Glutamatergic neuron (in vitro differentiated cells): ENCODE measurements around the gene SCN1B. TPM values are rescaled to one million over a fixed set of nuclear protein-coding genes. Genes with fewer than 3 reads are reported as not detected.
A peak's percentile ranks its signal among the peaks of the same experiment; 100 is the strongest.

Experiments
- DNase-seq: peaks from one replicate; pipeline ENCODE4 v3.0.0; 2022
- H3K27ac Mint-ChIP-seq: one replicate; pipeline ENCODE4 v1.8.0; 2020; ENCODE audit warnings: mild to moderate bottlenecking, mixed read lengths, inconsistent platforms; ENCODE audit not compliant: unreplicated experiment
- H3K27me3 Mint-ChIP-seq: one replicate; pipeline ENCODE4 v1.8.0; 2020; ENCODE audit warnings: mild to moderate bottlenecking, moderate library complexity, mixed read lengths, inconsistent platforms; ENCODE audit not compliant: unreplicated experiment
- H3K36me3 Mint-ChIP-seq: one replicate; pipeline ENCODE4 v1.8.0; 2020; ENCODE audit warnings: mild to moderate bottlenecking, mixed read lengths, inconsistent platforms; ENCODE audit not compliant: unreplicated experiment
- H3K4me1 Mint-ChIP-seq: one replicate; pipeline ENCODE4 v1.8.0; 2020; ENCODE audit warnings: mild to moderate bottlenecking, low read depth, mixed read lengths, inconsistent platforms; ENCODE audit not compliant: unreplicated experiment
- H3K4me3 Mint-ChIP-seq: one replicate; pipeline ENCODE4 v1.8.0; 2020; ENCODE audit warnings: mild to moderate bottlenecking, mixed read lengths, inconsistent platforms; ENCODE audit not compliant: unreplicated experiment
- H3K9me3 Mint-ChIP-seq: one replicate; pipeline ENCODE4 v1.8.0; 2020; ENCODE audit warnings: mild to moderate bottlenecking, moderate library complexity, mixed read lengths, inconsistent platforms; ENCODE audit not compliant: unreplicated experiment
- long read RNA-seq: library from polyadenylated mRNA; unstranded; transcript quantifications from one replicate; pipeline ENCODE4 v2.0.0, GENCODE V29; 2020; ENCODE audit not compliant: unreplicated experiment
- total RNA-seq: library from RNA; stranded (reverse); fragmentation: NEBNext Ultra II Directional; extraction: Animal tissue kit (Norgen Biotek cat#: 25700); gene quantifications from one replicate; pipeline ENCODE4 v1.2.1, GENCODE V29; 2021; ENCODE audit not compliant: unreplicated experiment
- TF ChIP-seq, protein P1 (sequence below): fragments of 200-600 bp; sonication (generic); IDR thresholded peaks from one replicate; pipeline ENCODE4 v1.5.0; 2021; ENCODE audit not compliant: partially characterized antibody, unreplicated experiment

SCN1B gene
- total RNA-seq: 12.0 TPM
- long read RNA-seq, partial matches to known transcripts: 0 of 1 reads
- long read RNA-seq, other reads (novel, unspliced or antisense): 0 of 1 reads

DNA sequence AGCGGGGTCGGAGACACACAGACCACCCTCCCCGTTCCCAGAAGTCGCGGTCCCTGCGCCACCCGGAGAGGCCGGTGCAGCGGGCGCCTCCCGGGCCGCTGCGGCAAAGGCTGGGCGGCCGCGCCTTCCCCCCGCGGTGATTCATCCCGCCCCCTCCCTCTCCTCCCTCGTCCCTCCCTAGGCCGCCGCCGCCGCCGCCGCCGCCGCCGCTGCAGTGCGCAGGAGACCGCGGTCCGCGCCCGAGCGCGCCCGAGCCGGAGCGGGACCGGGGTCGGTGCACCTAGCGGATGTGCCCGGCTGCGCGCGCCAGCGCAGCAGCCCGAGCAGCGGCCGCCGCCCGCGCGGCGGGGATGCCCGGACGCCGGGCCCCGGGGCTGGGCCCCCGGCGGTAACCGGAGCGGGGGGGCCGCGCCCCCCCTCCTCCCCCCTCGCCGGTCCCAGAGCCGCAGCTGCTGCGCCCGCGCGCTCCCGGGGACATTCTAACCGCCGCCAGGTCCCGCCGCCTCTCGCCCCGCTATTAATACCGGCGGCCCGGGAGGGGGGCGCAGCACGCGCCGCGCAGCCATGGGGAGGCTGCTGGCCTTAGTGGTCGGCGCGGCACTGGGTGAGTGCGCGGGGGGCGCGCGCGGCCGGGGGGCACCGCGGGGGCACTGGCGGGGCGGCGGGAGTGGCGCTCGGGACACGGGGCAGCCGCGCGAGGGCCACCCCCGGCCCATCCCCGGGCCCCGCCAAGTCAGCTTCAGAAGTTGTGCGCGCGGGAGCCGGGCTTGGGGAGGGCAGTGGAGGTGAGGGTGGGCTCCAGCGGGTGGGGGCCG, at the start of gene SCN1B:
TSS of gene SCN1B (plus strand) at position 214 of the 815 bp plus-strand sequence. CDS start at position 565, 351 bp downstream.
- Mint-ChIP-seq H3K36me3 (peaks cover 5% of the 10 kb centered on the region), H3K9me3 (peaks cover 14% of the 10 kb centered on the region), H3K27me3 (peaks cover 15% of the 10 kb centered on the region), H3K27ac (peak within 1 kb of the TSS; percentile 76), H3K4me3 (peak within 1 kb of the TSS; percentile 95), H3K4me1 (peaks cover 26% of the 10 kb centered on the region)
- peak; percentile 82 for DNase-seq
- TF ChIP-seq, protein P1, sequence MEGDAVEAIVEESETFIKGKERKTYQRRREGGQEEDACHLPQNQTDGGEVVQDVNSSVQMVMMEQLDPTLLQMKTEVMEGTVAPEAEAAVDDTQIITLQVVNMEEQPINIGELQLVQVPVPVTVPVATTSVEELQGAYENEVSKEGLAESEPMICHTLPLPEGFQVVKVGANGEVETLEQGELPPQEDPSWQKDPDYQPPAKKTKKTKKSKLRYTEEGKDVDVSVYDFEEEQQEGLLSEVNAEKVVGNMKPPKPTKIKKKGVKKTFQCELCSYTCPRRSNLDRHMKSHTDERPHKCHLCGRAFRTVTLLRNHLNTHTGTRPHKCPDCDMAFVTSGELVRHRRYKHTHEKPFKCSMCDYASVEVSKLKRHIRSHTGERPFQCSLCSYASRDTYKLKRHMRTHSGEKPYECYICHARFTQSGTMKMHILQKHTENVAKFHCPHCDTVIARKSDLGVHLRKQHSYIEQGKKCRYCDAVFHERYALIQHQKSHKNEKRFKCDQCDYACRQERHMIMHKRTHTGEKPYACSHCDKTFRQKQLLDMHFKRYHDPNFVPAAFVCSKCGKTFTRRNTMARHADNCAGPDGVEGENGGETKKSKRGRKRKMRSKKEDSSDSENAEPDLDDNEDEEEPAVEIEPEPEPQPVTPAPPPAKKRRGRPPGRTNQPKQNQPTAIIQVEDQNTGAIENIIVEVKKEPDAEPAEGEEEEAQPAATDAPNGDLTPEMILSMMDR: no peak

DNA sequence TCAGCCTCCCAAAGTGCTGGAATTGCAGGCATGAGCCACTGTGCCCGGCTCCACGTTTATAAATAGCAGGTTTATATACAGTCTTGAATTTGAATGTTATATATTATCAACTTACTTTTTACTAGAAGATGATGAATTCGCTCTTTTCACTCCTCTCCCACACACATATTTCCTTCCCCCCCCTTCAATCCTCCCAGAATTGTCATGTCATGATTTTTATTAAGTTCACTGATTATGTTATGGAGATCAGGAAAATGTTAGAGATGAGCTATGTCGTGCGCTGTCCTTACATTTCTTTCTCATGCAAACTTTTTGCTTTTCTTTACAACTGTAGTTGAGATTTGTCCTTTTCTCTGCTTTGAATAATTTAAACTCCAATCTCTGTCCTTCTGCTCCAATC, 48.0 kb upstream of the SCN1B start:
- DNase-seq: no peak
- H3K4me3 Mint-ChIP-seq: no peak overlapping the region
- H3K27ac Mint-ChIP-seq: no peak overlapping the region
- no peaks in the 10 kb centered on the region for H3K4me1 Mint-ChIP-seq
- no peaks in the 10 kb centered on the region for H3K36me3 Mint-ChIP-seq
- H3K27me3 Mint-ChIP-seq: no peaks in the 10 kb centered on the region
- H3K9me3 Mint-ChIP-seq: peaks cover 2% of the 10 kb centered on the region
- TF ChIP-seq, protein P1: no peak

DNA sequence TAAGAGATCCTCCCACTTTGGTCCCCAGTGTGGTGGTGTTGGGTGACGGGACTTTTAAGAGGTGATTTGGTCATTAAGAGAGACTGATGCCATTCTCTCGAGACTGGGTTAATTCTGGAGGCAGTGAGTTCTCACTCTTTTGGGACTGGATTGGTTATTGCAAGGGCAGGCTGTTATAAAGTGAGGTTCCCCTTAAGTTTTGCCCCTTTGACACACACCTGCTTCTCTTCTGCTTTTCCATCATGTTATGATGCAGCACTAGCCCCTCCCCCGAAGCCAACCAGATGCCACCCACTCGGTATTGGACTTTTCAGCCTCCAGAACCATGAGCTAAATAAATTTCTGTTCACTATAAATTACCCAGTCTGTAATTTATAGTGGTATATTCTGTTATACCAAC, 46.5 kb upstream of the SCN1B start:
- H3K4me1 Mint-ChIP-seq: no peaks in the 10 kb centered on the region
- TF ChIP-seq, protein P1: no peak

DNA sequence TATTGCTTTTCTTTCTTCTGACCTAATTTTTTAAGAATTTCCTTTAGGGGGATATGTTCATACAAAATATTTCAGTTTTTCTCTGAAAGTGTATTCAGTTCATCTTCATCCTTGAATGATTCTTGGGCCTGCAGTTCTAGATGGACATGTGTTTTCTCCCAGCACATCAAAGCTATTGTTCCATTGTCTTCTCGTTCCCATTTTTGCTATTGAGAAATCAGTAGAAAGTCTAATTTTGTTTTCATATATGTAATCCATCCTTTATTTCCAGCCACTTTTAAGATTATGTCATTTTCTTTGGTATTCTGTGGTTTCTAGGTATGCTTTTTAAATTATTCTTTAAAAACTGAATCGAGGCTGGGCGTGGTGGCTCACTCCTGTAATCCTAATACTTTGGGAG, 46.0 kb upstream of the SCN1B start:
- Mint-ChIP-seq H3K27me3 (no peaks in the 10 kb centered on the region), H3K4me3 (no peak overlapping the region), H3K9me3 (peaks cover 2% of the 10 kb centered on the region), H3K27ac (no peak overlapping the region), H3K36me3 (no peaks in the 10 kb centered on the region), H3K4me1 (no peaks in the 10 kb centered on the region)
- no peak for DNase-seq
- TF ChIP-seq, protein P1: no peak

More for the DNA sequence above, 46.5 kb upstream of the SCN1B start:
- H3K27ac Mint-ChIP-seq: no peak overlapping the region
- H3K27me3 Mint-ChIP-seq: no peaks in the 10 kb centered on the region
- DNase-seq: no peak
- no peak overlapping the region for H3K4me3 Mint-ChIP-seq
- no peaks in the 10 kb centered on the region for H3K36me3 Mint-ChIP-seq
- H3K9me3 Mint-ChIP-seq: peaks cover 2% of the 10 kb centered on the region
